Smooth muscle cell (in vitro differentiated cells): ENCODE results near the gene CRYBG3. TPM values are rescaled to one million over a fixed set of nuclear protein-coding genes. Genes with fewer than 3 reads are reported as not detected.

Experiments used
- DNase-seq: peaks from one replicate; lab custom pipeline; 2025; ENCODE audit not compliant: unreplicated experiment; lab: John Stamatoyannopoulos, UW
- H2AFZ ChIP-seq: fragments of 200-600 bp; sonication (generic); 2 replicates; pipeline ENCODE4 v1.6.0; 2016; ENCODE audit warnings: antibody characterized with exemption, low read depth, mild to moderate bottlenecking
- H3F3A ChIP-seq: fragments of 200-600 bp; sonication (generic); 2 replicates; pipeline ENCODE4 v1.6.0; 2017; ENCODE audit warnings: antibody characterized with exemption, low read depth
- H3K27ac ChIP-seq: fragments of 200-600 bp; sonication (generic); 2 replicates; pipeline ENCODE4 v1.5.1; 2016; ENCODE audit warnings: low read depth, mild to moderate bottlenecking
- H3K27me3 ChIP-seq: fragments of 200-600 bp; sonication (generic); 2 replicates; pipeline ENCODE4 v1.6.1; 2016; ENCODE audit warnings: low read depth, mild to moderate bottlenecking
- H3K36me3 ChIP-seq: fragments of 200-600 bp; sonication (generic); 2 replicates; pipeline ENCODE4 v1.5.1; 2016; ENCODE audit warnings: low read depth
- H3K4me1 ChIP-seq: fragments of 200-600 bp; sonication (generic); 2 replicates; pipeline ENCODE4 v1.5.1; 2016; ENCODE audit warnings: low read depth
- H3K4me2 ChIP-seq: fragments of 200-600 bp; sonication (generic); 2 replicates; pipeline ENCODE4 v1.6.0; 2016; ENCODE audit warnings: mild to moderate bottlenecking
- H3K4me3 ChIP-seq: fragments of 200-600 bp; sonication (generic); 2 replicates; pipeline ENCODE4 v1.5.1; 2016; ENCODE audit warnings: mild to moderate bottlenecking
- H3K79me2 ChIP-seq: fragments of 200-600 bp; sonication (generic); 2 replicates; pipeline ENCODE4 v1.6.0; 2016; ENCODE audit warnings: low read depth, mild to moderate bottlenecking
- H3K9ac ChIP-seq: fragments of 200-600 bp; sonication (generic); 2 replicates; pipeline ENCODE4 v1.6.0; 2016; ENCODE audit warnings: low read depth
- H3K9me3 ChIP-seq: fragments of 200-600 bp; sonication (generic); replicated peaks from 2 replicates; pipeline ENCODE4 v1.5.1; 2016; ENCODE audit warnings: low read depth
- H4K20me1 ChIP-seq: fragments of 200-600 bp; sonication (generic); 2 replicates; pipeline ENCODE4 v1.6.0; 2016; ENCODE audit warnings: low read depth
- WGBS: methylation state at CpG from one replicate; pipeline ENCODE4 v1.1.7; 2016; ENCODE audit warnings: low lambda C conversion rate; 5-methylcytosine and 5-hydroxymethylcytosine counted together
- polyA plus RNA-seq: library from polyadenylated mRNA; unstranded; fragments of >200 nt; fragmentation: Nextera tagmentation; extraction: Ambion mirVana; gene quantifications from 2 replicates; pipeline ENCODE4 v1.2.1, GENCODE V29; 2016
- total RNA-seq: library from RNA; depleted of rRNA; stranded (reverse); fragments of >200 nt; gene quantifications from 2 replicates; pipeline ENCODE4 v1.2.3, GENCODE V29; 2014
- TF ChIP-seq, protein P1 (sequence below): fragments of 200-600 bp; sonication (generic); IDR thresholded peaks from 2 replicates; pipeline ENCODE4 v1.5.1; 2017; ENCODE audit warnings: borderline replicate concordance, mild to moderate bottlenecking, antibody characterized with exemption; ENCODE audit not compliant: insufficient read depth, poor library complexity, severe bottlenecking

Gene CRYBG3
- total and polyA plus RNA-seq, 2 experiments from 2014 or later, result 1.5 to 17.0 TPM

- 92% methylated on average over 3 of the region's 3 CpGs for WGBS
- TF ChIP-seq, protein P1, sequence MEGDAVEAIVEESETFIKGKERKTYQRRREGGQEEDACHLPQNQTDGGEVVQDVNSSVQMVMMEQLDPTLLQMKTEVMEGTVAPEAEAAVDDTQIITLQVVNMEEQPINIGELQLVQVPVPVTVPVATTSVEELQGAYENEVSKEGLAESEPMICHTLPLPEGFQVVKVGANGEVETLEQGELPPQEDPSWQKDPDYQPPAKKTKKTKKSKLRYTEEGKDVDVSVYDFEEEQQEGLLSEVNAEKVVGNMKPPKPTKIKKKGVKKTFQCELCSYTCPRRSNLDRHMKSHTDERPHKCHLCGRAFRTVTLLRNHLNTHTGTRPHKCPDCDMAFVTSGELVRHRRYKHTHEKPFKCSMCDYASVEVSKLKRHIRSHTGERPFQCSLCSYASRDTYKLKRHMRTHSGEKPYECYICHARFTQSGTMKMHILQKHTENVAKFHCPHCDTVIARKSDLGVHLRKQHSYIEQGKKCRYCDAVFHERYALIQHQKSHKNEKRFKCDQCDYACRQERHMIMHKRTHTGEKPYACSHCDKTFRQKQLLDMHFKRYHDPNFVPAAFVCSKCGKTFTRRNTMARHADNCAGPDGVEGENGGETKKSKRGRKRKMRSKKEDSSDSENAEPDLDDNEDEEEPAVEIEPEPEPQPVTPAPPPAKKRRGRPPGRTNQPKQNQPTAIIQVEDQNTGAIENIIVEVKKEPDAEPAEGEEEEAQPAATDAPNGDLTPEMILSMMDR, result no peak
- DNase-seq, result no peak
- no peaks in the 10 kb centered on the region for H3K79me2 ChIP-seq
- no peaks in the 10 kb centered on the region for H3F3A ChIP-seq
- H3K27me3 ChIP-seq, result no peaks in the 10 kb centered on the region
- H4K20me1 ChIP-seq, result peaks cover 29% of the 10 kb centered on the region
- no peaks in the 10 kb centered on the region for H3K9me3 ChIP-seq
- no peak overlapping the region for H3K4me3 ChIP-seq
- no peak overlapping the region for H3K4me2 ChIP-seq
- H3K36me3 ChIP-seq, result no peaks in the 10 kb centered on the region
- H2AFZ ChIP-seq, result no peak overlapping the region
- H3K9ac ChIP-seq, result no peak overlapping the region
- H3K4me1 ChIP-seq, result no peaks in the 10 kb centered on the region
- H3K27ac ChIP-seq, result no peak overlapping the region
Observed at GRCh38 chr3:97838393-97838792, 16.6 kb downstream of the CRYBG3 start.

DNA sequence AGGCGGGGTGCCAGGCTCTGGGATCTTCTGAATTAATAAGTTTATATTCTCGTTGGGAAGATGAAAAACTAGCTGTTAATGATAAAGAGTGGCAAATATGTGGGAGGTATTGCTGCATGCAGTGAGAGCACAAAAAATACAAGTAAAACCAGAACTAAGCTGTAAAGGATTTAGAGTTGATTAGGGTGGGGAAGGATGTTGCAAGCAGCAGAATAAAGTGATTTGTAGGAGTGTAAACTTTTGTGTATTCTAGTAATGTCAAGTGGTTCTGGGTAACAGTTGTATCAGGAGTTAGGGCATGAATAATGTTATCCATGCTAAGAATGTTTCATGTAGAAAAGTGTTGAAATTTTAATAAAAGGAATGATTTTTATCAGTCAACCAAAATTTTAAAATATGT, 18.1 kb downstream of the CRYBG3 start:
- H3K79me2 ChIP-seq, result no peaks in the 10 kb centered on the region
- WGBS, result 86% methylated on average over 2 of the region's 2 CpGs
- no peak overlapping the region for H2AFZ ChIP-seq
- H3K36me3 ChIP-seq, result no peaks in the 10 kb centered on the region
- H3F3A ChIP-seq, result no peaks in the 10 kb centered on the region
- no peak overlapping the region for H3K27ac ChIP-seq
- TF ChIP-seq, protein P1, result no peak
- peaks cover 29% of the 10 kb centered on the region for H4K20me1 ChIP-seq
- H3K4me3 ChIP-seq, result no peak overlapping the region
- H3K27me3 ChIP-seq, result no peaks in the 10 kb centered on the region
- no peaks in the 10 kb centered on the region for H3K9me3 ChIP-seq
- no peaks in the 10 kb centered on the region for H3K4me1 ChIP-seq
- no peak overlapping the region for H3K4me2 ChIP-seq
- DNase-seq, result no peak
- no peak overlapping the region for H3K9ac ChIP-seq

- WGBS, result 94% methylated on average over 8 of the region's 8 CpGs
- H4K20me1 ChIP-seq, result peaks cover 21% of the 10 kb centered on the region
- H3K9me3 ChIP-seq, result no peaks in the 10 kb centered on the region
- no peaks in the 10 kb centered on the region for H3K27me3 ChIP-seq
- H3K27ac ChIP-seq, result no peak overlapping the region
- H3F3A ChIP-seq, result no peaks in the 10 kb centered on the region
- no peak for DNase-seq
- H3K4me1 ChIP-seq, result no peaks in the 10 kb centered on the region
- no peaks in the 10 kb centered on the region for H3K36me3 ChIP-seq
- no peak overlapping the region for H3K4me3 ChIP-seq
- no peak overlapping the region for H3K4me2 ChIP-seq
- no peaks in the 10 kb centered on the region for H3K79me2 ChIP-seq
- H3K9ac ChIP-seq, result no peak overlapping the region
- H2AFZ ChIP-seq, result no peak overlapping the region
- TF ChIP-seq, protein P1, result no peak
Observed at GRCh38 chr3:97841304-97841703, 19.5 kb downstream of the CRYBG3 start.

GRCh38 chr3:97841956-97842355, 20.1 kb downstream of the CRYBG3 start:
- no peak for DNase-seq
- Histone ChIP-seq H3K9me3 (no peaks in the 10 kb centered on the region), H3K4me1 (no peaks in the 10 kb centered on the region), H3K4me3 (no peak overlapping the region), H3K27me3 (no peaks in the 10 kb centered on the region), H3K79me2 (no peaks in the 10 kb centered on the region), H3K4me2 (no peak overlapping the region), H3K9ac (no peak overlapping the region), H2AFZ (no peak overlapping the region), H3F3A (no peaks in the 10 kb centered on the region), H4K20me1 (peaks cover 21% of the 10 kb centered on the region), H3K36me3 (no peaks in the 10 kb centered on the region), H3K27ac (no peak overlapping the region)
- TF ChIP-seq, protein P1, result no peak
- WGBS, result 92% methylated on average over 3 of the region's 3 CpGs
